ENCODE measurements around the gene PPHLN1.
A peak's percentile ranks its signal among the peaks of the same experiment; 100 is the strongest.

The PPHLN1 gene

GRCh38 chr12:42325653-42326474, at the start of gene PPHLN1, which contains the start of gene ZCRB1:
Gene PPHLN1, plus strand, starts transcription at chr12:42326167. Its CDS starts 9,736 bp downstream, at chr12:42335903.
Gene ZCRB1, minus strand, starts transcription at chr12:42326094. Its CDS starts 1,992 bp downstream, at chr12:42324102.
- peak within 1 kb of the TSS; percentile 87 for H3K4me3 ChIP-seq (ENCODE audit: low read depth, low read length)
- TF ChIP-seq, protein P1, sequence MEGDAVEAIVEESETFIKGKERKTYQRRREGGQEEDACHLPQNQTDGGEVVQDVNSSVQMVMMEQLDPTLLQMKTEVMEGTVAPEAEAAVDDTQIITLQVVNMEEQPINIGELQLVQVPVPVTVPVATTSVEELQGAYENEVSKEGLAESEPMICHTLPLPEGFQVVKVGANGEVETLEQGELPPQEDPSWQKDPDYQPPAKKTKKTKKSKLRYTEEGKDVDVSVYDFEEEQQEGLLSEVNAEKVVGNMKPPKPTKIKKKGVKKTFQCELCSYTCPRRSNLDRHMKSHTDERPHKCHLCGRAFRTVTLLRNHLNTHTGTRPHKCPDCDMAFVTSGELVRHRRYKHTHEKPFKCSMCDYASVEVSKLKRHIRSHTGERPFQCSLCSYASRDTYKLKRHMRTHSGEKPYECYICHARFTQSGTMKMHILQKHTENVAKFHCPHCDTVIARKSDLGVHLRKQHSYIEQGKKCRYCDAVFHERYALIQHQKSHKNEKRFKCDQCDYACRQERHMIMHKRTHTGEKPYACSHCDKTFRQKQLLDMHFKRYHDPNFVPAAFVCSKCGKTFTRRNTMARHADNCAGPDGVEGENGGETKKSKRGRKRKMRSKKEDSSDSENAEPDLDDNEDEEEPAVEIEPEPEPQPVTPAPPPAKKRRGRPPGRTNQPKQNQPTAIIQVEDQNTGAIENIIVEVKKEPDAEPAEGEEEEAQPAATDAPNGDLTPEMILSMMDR (IDR thresholded peaks at IDR 0.05; ENCODE audit: control insufficient read depth, extremely low read depth, insufficient read depth), result no peak

GRCh38 chr12:42277396-42278127, 48.4 kb upstream of the PPHLN1 start:
- no peak for DNase-seq (ENCODE audit: low read depth)
- TF ChIP-seq, protein P1 (IDR thresholded peaks at IDR 0.05; ENCODE audit: control insufficient read depth, extremely low read depth, insufficient read depth), result no peak
- H3K4me3 ChIP-seq (ENCODE audit: low read depth, low read length), result no peak overlapping the region

More at GRCh38 chr12:42325653-42326474, at the start of gene PPHLN1, which contains the start of gene ZCRB1:
- DNase-seq (ENCODE audit: low read depth), result peak; percentile 57

DNA sequence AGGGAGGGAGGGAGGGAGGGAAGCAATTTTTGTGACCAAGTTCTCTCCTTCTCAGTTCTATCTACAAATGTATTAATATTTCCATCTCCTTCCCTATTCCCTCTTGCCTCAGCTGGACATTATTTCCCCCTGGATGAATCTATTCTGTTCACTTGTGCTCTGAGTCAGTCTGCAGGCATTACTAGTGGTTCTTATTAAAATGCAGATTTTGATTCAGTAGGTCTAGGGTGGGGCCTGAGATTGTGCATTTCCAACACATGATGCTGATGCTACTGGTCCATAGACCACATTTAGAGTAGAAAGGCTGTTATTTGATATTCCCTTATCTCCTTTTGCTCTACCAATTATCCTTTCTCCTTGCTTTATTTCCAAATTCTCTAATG, 47.8 kb upstream of the PPHLN1 start:
- TF ChIP-seq, protein P1 (IDR thresholded peaks at IDR 0.05; ENCODE audit: control insufficient read depth, extremely low read depth, insufficient read depth), result no peak
- no peak for DNase-seq (ENCODE audit: low read depth)
- H3K4me3 ChIP-seq (ENCODE audit: low read depth, low read length), result no peak overlapping the region

- H3K4me3 ChIP-seq (ENCODE audit: low read depth, low read length), result no peak overlapping the region
- TF ChIP-seq, protein P1 (IDR thresholded peaks at IDR 0.05; ENCODE audit: control insufficient read depth, extremely low read depth, insufficient read depth), result no peak
- DNase-seq (ENCODE audit: low read depth), result peak; percentile 46
Measured at GRCh38 chr12:42281278-42281677, 44.7 kb upstream of the PPHLN1 start.

GRCh38 chr12:42281844-42282243, 44.1 kb upstream of the PPHLN1 start:
- no peak overlapping the region for H3K4me3 ChIP-seq (ENCODE audit: low read depth, low read length)
- DNase-seq (ENCODE audit: low read depth), result no peak
- TF ChIP-seq, protein P1 (IDR thresholded peaks at IDR 0.05; ENCODE audit: control insufficient read depth, extremely low read depth, insufficient read depth), result no peak

DNA sequence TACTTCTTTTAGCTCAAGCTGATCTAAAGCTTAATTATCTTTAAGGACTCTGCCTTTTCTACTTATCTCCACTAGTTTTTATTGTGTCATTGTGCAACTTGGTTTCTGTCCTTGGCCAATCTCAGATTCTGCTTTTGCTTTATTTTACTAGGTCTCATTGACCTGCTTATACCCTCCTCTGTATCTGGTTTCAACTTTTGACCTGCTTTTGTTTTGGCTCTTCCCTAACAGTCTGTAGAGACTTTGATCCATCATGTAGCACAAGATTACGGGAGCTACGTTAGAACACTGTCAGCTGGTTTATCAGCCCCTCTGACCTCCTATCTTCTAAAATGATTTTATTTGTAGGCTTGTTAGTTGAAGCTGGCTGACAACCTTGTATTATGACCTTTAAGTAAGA, 43.7 kb upstream of the PPHLN1 start:
- H3K4me3 ChIP-seq (ENCODE audit: low read depth, low read length), result no peak overlapping the region
- DNase-seq (ENCODE audit: low read depth), result no peak
- TF ChIP-seq, protein P1 (IDR thresholded peaks at IDR 0.05; ENCODE audit: control insufficient read depth, extremely low read depth, insufficient read depth), result no peak
